ENCODE measurements around the gene MET.

The MET gene

GRCh38 chr7:116697761-116698160 lies 25.8 kb downstream of the MET start:
- Mint-ChIP-seq H3K36me3 (ENCODE audit: low read depth) (no peaks in the 10 kb centered on the region), H3K4me3 (no peak overlapping the region), H3K27ac (no peak overlapping the region), H3K9me3 (no peaks in the 10 kb centered on the region), H3K27me3 (peaks cover 1% of the 10 kb centered on the region), H3K4me1 (ENCODE audit: low read depth) (peaks cover 8% of the 10 kb centered on the region)
- intact Hi-C loops (cut with micrococcal nuclease): no loop called here

GRCh38 chr7:116698396-116698795 lies 26.4 kb downstream of the MET start:
- Mint-ChIP-seq H3K4me3 (no peak overlapping the region), H3K36me3 (ENCODE audit: low read depth) (no peaks in the 10 kb centered on the region), H3K4me1 (ENCODE audit: low read depth) (peaks cover 3% of the 10 kb centered on the region), H3K27ac (no peak overlapping the region), H3K9me3 (no peaks in the 10 kb centered on the region), H3K27me3 (peaks cover 1% of the 10 kb centered on the region)
- intact Hi-C loops (cut with micrococcal nuclease): no loop called here

GRCh38 chr7:116698930-116699721 lies 27.1 kb downstream of the MET start:
- H3K9me3 Mint-ChIP-seq: no peaks in the 10 kb centered on the region
- no peak overlapping the region for H3K27ac Mint-ChIP-seq
- H3K27me3 Mint-ChIP-seq: peaks cover 1% of the 10 kb centered on the region

GRCh38 chr7:116699722-116700120 lies 27.7 kb downstream of the MET start:
- H3K27me3 Mint-ChIP-seq: peaks cover 1% of the 10 kb centered on the region
- intact Hi-C loops (cut with micrococcal nuclease): no loop called here
- no peak overlapping the region for H3K4me3 Mint-ChIP-seq
- no peaks in the 10 kb centered on the region for H3K36me3 Mint-ChIP-seq (ENCODE audit: low read depth)
- no peak overlapping the region for H3K27ac Mint-ChIP-seq
- no peaks in the 10 kb centered on the region for H3K4me1 Mint-ChIP-seq (ENCODE audit: low read depth)
- H3K9me3 Mint-ChIP-seq: no peaks in the 10 kb centered on the region

More at GRCh38 chr7:116698930-116699721, 27.1 kb downstream of the MET start:
- intact Hi-C loops (cut with micrococcal nuclease): no loop called here
- no peaks in the 10 kb centered on the region for H3K36me3 Mint-ChIP-seq (ENCODE audit: low read depth)
- H3K4me3 Mint-ChIP-seq: no peak overlapping the region
- H3K4me1 Mint-ChIP-seq (ENCODE audit: low read depth): no peaks in the 10 kb centered on the region

- no peak overlapping the region for H3K4me3 Mint-ChIP-seq
- no peaks in the 10 kb centered on the region for H3K27me3 Mint-ChIP-seq
- intact Hi-C loops (cut with micrococcal nuclease): no loop called here
Measured at GRCh38 chr7:116702046-116702785, 30.2 kb downstream of the MET start.

GRCh38 chr7:116704650-116705228 lies 32.7 kb downstream of the MET start:
- intact Hi-C loops (cut with micrococcal nuclease): loop anchor here (2.0 kb wide), 1 partner anchor 30 kb away; no protein-coding TSS in a partner anchor
- Mint-ChIP-seq H3K4me3 (no peak overlapping the region), H3K27ac (no peak overlapping the region), H3K9me3 (no peaks in the 10 kb centered on the region), H3K27me3 (no peaks in the 10 kb centered on the region), H3K4me1 (ENCODE audit: low read depth) (no peaks in the 10 kb centered on the region), H3K36me3 (ENCODE audit: low read depth) (no peaks in the 10 kb centered on the region)

More at GRCh38 chr7:116702046-116702785, 30.2 kb downstream of the MET start:
- H3K9me3 Mint-ChIP-seq: no peaks in the 10 kb centered on the region
- no peaks in the 10 kb centered on the region for H3K4me1 Mint-ChIP-seq (ENCODE audit: low read depth)
- H3K36me3 Mint-ChIP-seq (ENCODE audit: low read depth): no peaks in the 10 kb centered on the region
- no peak overlapping the region for H3K27ac Mint-ChIP-seq

GRCh38 chr7:116705419-116705818 lies 33.4 kb downstream of the MET start:
- no peak overlapping the region for H3K4me3 Mint-ChIP-seq
- no peaks in the 10 kb centered on the region for H3K36me3 Mint-ChIP-seq (ENCODE audit: low read depth)
- no peak overlapping the region for H3K27ac Mint-ChIP-seq
- no peaks in the 10 kb centered on the region for H3K9me3 Mint-ChIP-seq
- intact Hi-C loops (cut with micrococcal nuclease): loop anchor here (2.0 kb wide), 1 partner anchor 29 kb away; no protein-coding TSS in a partner anchor
- no peaks in the 10 kb centered on the region for H3K4me1 Mint-ChIP-seq (ENCODE audit: low read depth)
- no peaks in the 10 kb centered on the region for H3K27me3 Mint-ChIP-seq

GRCh38 chr7:116706668-116707126 lies 34.7 kb downstream of the MET start:
- intact Hi-C loops (cut with micrococcal nuclease): no loop called here
- Mint-ChIP-seq H3K27ac (no peak overlapping the region), H3K4me3 (no peak overlapping the region), H3K36me3 (ENCODE audit: low read depth) (no peaks in the 10 kb centered on the region), H3K4me1 (ENCODE audit: low read depth) (no peaks in the 10 kb centered on the region), H3K27me3 (no peaks in the 10 kb centered on the region), H3K9me3 (no peaks in the 10 kb centered on the region)

- H3K36me3 Mint-ChIP-seq (ENCODE audit: low read depth): no peaks in the 10 kb centered on the region
- no peaks in the 10 kb centered on the region for H3K4me1 Mint-ChIP-seq (ENCODE audit: low read depth)
- H3K9me3 Mint-ChIP-seq: no peaks in the 10 kb centered on the region
- no peak overlapping the region for H3K27ac Mint-ChIP-seq
- intact Hi-C loops (cut with micrococcal nuclease): no loop called here
- H3K27me3 Mint-ChIP-seq: no peaks in the 10 kb centered on the region
- no peak overlapping the region for H3K4me3 Mint-ChIP-seq
Measured at GRCh38 chr7:116707289-116707688, 35.3 kb downstream of the MET start.

- Mint-ChIP-seq H3K4me3 (no peak overlapping the region), H3K36me3 (ENCODE audit: low read depth) (no peaks in the 10 kb centered on the region), H3K9me3 (no peaks in the 10 kb centered on the region), H3K4me1 (ENCODE audit: low read depth) (no peaks in the 10 kb centered on the region), H3K27me3 (no peaks in the 10 kb centered on the region), H3K27ac (no peak overlapping the region)
- intact Hi-C loops (cut with micrococcal nuclease): no loop called here
Measured at GRCh38 chr7:116708248-116708647, 36.3 kb downstream of the MET start.

- Mint-ChIP-seq H3K27me3 (no peaks in the 10 kb centered on the region), H3K4me3 (no peak overlapping the region), H3K4me1 (ENCODE audit: low read depth) (no peaks in the 10 kb centered on the region), H3K27ac (no peak overlapping the region), H3K36me3 (ENCODE audit: low read depth) (no peaks in the 10 kb centered on the region), H3K9me3 (no peaks in the 10 kb centered on the region)
- intact Hi-C loops (cut with micrococcal nuclease): no loop called here
Measured at GRCh38 chr7:116708861-116709260, 36.9 kb downstream of the MET start.

- H3K4me1 Mint-ChIP-seq (ENCODE audit: low read depth): no peaks in the 10 kb centered on the region
- no peaks in the 10 kb centered on the region for H3K36me3 Mint-ChIP-seq (ENCODE audit: low read depth)
- no peaks in the 10 kb centered on the region for H3K9me3 Mint-ChIP-seq
- H3K4me3 Mint-ChIP-seq: no peak overlapping the region
- no peaks in the 10 kb centered on the region for H3K27me3 Mint-ChIP-seq
- H3K27ac Mint-ChIP-seq: no peak overlapping the region
- intact Hi-C loops (cut with micrococcal nuclease): no loop called here
Measured at GRCh38 chr7:116709336-116709735, 37.3 kb downstream of the MET start.

- no peak overlapping the region for H3K27ac Mint-ChIP-seq
- no peaks in the 10 kb centered on the region for H3K9me3 Mint-ChIP-seq
- H3K4me1 Mint-ChIP-seq (ENCODE audit: low read depth): no peaks in the 10 kb centered on the region
- H3K36me3 Mint-ChIP-seq (ENCODE audit: low read depth): no peaks in the 10 kb centered on the region
- H3K4me3 Mint-ChIP-seq: no peak overlapping the region
- intact Hi-C loops (cut with micrococcal nuclease): no loop called here
- H3K27me3 Mint-ChIP-seq: no peaks in the 10 kb centered on the region
Measured at GRCh38 chr7:116710764-116711452, 38.9 kb downstream of the MET start.

- intact Hi-C loops (cut with micrococcal nuclease): no loop called here
- no peak overlapping the region for H3K4me3 Mint-ChIP-seq
Measured at GRCh38 chr7:116711790-116712189, 39.8 kb downstream of the MET start.

More at GRCh38 chr7:116711790-116712189, 39.8 kb downstream of the MET start:
- H3K27ac Mint-ChIP-seq: no peak overlapping the region
- H3K4me1 Mint-ChIP-seq (ENCODE audit: low read depth): no peaks in the 10 kb centered on the region
- no peaks in the 10 kb centered on the region for H3K9me3 Mint-ChIP-seq
- H3K27me3 Mint-ChIP-seq: peaks cover 1% of the 10 kb centered on the region
- H3K36me3 Mint-ChIP-seq (ENCODE audit: low read depth): no peaks in the 10 kb centered on the region

Measured in dendritic cell treated with granulocyte-macrophage colony-stimulating factor and Interleukin-4, amounts not matched to agents 40 ng/mL and 50 ng/mL, for 4 days (primary cell).